T follicular helper cell (primary cell): ENCODE measurements around the gene LMO1.

Source experiments
- DNase-seq: peaks from one replicate; pipeline ENCODE4 v3.0.0-alpha.2; 2020; ENCODE audit warnings: low read depth

LMO1 gene

GRCh38 chr11:8263109-8263768 is 439 bp downstream of the LMO1 start:
- DNase-seq, result no peak

DNA sequence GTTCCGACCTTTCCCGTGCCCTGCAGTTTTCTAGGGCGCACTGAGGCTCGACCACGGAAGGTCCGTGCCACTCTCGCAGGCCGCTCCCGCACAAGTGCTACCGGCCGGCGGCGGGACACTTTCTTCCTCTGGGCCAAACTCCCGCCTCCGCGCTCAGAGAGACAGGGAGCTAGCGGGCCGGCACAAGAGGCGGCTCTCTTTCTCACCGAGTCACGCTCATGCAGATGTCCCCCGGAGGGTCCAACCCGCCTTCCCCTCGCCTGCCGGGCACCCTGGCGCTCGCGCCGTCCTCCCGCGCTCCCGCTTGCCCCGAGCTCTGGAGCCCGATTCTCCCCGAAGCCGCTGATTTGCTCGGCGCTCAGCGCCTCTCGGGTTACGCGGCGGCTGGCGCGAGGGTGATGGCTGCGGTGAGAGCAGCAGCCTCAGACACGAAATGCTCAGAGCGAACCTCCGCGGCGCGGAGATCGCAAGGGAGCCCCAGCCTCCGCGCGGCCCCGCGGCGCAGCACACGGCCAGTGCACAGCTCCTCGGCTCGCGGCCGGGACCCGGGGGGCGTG is 1.0 kb downstream of the LMO1 start:
- no peak for DNase-seq

DNA sequence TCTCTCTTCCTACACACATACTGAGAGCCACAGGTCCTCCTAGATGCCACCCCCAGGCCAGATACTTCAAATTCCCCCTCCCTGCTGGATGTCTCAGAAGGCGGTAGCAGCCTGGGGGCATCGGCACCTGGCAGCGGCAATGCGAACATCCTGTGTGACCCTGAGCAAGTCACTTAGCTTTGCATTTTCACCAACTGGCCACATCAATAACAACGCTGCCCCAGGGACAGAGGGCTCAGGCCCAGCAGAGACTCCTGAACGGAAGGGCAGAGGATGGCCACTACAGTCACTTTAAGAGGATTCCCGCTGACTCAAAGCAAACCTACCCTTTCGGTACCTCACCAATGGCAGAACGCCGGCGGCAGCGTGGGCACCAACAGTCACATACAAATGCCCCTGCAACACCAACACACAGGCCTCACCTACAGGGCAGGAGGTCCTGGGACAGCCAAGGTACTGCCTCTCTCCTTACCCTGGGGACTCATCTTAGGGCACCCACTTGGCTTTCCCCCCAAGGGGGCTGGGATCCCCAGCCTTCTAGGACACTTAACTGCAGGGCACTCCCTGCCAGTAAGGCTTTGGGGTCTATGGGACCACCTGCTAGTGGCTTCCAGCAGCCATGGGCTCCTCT is 1.6 kb downstream of the LMO1 start:
- DNase-seq, result no peak

GRCh38 chr11:8261291-8261690 is 2.4 kb downstream of the LMO1 start:
- no peak for DNase-seq

DNA sequence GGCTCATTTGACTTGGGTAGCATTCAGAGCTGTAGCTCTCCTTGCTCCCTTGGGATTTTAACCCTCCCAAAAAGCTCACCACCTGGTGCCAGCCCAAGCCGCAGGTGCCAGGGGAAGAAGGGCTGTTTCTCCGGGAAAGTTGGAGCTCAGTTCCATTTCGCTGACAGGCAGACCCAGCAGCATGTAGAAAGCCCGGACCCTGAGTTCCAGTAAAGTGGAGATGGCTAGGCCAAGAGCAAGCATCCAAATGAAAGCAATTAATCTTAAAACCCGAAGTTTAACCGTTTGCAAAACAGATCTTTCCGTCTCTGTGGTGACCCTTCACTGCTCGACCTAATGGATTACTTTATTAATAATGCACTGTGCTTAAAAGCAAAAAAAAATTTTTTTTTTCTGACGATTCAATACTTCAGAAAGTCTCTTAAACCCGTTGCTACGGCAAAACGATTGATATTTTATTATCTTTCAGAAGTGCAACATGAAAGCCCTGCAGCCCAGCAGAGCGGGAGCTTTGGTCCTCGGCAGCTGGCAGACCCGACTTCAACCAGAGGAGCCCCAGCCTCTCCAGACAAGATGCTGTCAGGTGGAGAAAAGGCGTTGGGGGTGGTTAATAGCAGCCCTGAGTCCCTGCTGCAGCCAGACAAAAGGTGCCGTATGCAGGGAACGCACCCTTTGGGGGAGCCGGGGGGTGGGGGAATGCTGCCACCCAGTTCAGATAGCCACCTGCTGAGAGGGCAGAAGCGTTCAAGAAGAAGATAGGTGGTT is 3.3 kb downstream of the LMO1 start:
- DNase-seq, result no peak

DNA sequence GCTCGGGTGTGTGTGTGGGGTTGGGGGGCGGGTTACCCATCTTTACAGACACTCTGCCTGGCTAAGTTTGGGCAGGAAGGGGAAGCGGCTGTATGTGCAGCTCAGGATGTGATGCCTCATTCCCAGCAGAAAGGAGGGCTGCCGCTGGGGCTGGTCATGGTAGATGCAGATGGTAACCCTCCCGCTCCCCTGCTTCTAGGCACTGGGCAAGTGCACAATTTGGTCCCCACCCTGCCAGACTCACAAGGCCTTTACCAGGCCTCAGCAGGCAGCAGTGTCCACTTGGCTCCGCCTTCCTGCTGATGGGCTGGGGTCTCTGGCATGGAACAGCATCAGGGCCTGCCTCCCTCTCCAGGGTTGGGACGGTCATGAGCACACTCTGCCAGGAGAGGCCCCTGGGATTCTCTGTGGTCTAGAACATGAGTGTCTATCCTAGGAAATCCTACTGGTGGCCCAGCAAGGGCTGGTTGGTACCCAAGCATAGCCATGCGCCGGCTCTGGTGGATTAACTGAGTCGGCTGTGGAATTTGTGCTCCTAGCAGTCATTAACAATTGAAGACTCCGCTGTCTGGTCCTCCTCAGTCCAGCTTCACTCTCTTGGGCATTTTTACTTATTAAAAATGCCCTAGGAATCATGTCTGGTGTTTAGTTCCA is 4.2 kb downstream of the LMO1 start:
- DNase-seq, result no peak

DNA sequence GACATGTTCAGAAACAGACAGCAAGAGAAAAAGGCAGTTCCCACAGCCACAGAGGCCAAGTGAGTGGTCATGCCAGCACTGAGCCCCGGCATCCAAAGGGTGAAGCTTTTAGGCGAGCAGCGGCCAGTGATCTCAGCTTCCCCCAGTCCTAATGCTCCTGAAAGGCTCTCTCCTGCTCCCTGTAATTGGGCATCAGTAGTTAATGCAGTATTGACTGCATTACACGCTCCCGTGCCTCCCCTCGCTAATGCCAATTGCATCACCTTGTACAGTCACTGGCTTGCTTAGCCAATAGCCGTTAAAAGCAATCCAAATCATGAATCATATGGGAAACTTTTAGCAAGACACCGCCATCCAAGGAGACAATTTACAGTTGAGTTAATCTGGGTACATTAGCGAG is 4.9 kb downstream of the LMO1 start:
- DNase-seq, result no peak

DNA sequence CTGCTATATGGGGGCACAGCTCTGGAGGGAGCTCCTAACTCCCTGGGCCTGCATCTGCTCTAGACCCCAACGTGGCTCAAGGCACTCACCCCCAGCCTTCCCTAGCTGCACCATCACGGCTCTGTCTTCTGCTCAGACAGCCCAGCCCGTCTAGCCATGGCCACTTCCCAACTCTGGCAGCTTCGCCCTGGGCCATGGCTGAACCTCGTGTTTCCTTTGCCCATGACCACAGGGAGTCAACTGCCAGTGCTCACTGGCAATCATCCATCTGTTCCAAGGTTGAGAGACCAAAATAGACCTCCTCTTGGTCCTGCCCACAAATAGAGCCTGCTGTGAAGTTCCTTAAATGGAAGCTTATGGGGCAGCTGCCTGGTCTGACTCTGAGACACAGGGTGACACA is 5.4 kb downstream of the LMO1 start:
- no peak for DNase-seq

DNA sequence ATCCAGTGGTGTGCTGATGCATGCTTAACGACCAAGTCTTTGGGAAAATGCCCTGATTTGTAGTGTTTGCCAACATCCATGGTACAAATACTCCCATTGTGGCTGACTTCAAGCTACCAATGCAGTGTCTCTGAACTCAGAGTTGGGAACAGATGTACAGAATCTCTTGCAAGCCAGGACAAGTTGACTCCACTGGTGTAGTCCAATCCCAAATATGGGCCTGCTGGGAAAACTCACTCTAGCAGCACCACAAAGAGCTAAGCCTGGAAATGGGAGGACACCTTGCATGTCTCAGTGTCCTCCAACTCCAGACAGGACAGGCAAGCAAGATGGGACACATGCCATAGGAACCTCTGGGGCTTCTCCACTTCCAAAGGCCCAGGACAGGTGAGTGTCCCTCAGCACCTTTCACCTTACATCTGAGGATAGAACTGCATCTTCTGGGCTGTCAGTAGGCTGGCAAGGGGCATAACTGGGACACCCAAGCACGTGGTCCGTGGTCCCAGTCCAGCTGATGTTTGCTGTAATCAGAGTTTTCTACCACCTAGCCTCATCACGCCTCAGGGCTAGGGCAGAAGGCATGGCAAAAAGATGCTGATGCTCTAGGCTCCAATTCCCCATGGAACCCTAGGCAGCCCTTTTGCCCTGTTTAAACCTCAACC is 6.5 kb downstream of the LMO1 start:
- no peak for DNase-seq

DNA sequence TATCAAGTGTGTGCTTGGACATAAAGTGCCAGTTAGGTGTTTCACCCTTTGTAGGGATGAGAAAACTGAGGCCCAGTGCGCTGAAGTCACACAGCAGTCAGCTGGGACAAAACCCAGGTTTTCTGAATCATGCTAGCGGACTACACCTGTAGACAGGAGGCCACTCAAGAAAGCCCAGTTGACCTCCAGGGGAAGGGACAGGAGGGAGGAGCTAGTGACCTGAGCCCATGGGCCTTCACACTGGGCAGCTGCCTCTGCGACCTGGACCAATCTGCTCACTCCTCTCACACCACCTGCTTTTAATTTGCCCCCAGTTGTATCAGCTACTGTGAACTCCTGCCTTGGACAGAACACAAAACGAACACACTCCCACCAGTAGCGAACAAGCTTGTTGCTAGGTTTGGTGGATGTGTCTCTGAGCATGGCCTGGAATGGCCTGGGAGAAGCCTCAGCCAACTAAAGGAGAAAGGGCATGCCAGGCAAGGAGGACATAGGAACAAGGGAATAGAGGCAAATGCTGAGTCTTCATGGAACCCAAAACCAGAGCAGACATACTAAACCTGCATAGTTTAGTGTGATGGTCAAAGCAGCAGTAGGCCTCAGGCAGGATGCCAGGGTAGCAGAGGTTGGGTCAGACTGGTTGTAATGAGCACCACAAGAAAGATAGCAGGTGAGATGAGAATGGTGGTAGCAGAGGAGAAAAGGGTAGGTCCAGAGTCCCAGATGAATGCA is 7.2 kb downstream of the LMO1 start:
- no peak for DNase-seq

GRCh38 chr11:8253566-8253965 is 10.1 kb downstream of the LMO1 start:
- DNase-seq, result no peak

- DNase-seq, result no peak
Measured at GRCh38 chr11:8252946-8253345, 10.7 kb downstream of the LMO1 start.

GRCh38 chr11:8252388-8252787 is 11.3 kb downstream of the LMO1 start:
- DNase-seq, result no peak

- DNase-seq, result no peak
Measured at GRCh38 chr11:8251616-8252295, 11.9 kb downstream of the LMO1 start.

DNA sequence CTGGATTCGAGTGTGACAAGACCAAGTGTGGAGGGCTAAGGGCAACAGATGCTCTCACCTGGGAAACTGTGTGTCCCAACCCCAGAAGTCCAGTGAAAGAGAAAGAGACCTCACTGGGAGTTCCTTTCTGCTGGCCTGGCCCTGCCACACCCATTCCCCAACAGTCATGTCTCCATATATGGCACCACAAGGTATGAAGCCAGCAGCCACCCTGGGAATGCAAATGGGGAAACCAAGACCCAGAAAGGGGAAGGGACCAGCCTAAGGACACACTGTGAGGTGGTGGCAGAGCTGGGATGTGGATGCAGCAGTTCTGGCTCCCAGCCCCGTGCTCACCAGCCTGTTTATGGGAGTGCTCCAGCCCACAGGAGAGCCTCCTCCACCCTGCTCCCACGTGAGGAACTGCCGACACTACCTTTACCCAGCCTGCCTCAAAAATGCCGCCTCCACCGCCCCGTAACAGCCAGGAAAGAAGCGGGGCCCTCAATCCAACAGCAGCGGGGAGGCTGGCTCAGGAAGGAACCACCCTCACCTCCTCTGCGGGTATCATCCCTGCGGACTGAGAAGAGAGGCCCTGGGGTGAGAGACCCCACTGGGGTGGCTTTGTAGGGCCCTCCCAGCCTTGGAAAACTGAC is 12.6 kb downstream of the LMO1 start:
- DNase-seq, result no peak

- no peak for DNase-seq
Measured at GRCh38 chr11:8250434-8250833, 13.2 kb downstream of the LMO1 start.

GRCh38 chr11:8249482-8249881 is 14.2 kb downstream of the LMO1 start:
- no peak for DNase-seq

GRCh38 chr11:8248786-8249185 is 14.9 kb downstream of the LMO1 start:
- DNase-seq, result no peak

DNA sequence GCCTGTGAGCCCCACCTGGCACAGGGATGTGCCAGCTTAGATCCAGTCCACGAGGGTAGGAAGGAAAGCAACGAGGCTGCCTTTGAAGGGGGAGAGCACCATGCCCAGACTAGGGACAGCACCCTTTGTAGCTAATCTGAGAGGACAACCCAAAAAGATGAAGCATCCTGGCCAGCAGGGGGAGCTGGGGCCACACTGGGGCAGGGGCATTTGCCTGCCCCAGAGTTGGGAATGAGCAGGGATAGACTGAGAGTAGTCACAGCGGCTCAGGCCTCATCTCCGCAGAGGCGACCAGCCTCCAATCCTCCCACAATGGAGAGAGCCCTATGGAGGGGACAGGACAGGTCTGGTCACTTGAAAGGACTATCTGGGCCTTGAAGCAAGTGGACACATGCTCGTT is 16.4 kb downstream of the LMO1 start:
- DNase-seq, result no peak

- no peak for DNase-seq
Measured at GRCh38 chr11:8243458-8243857, 20.2 kb downstream of the LMO1 start.
